Measurements from ENCODE around the gene ZFP69.
"Not testable (repeated sequence)": the region's sequence is repeated elsewhere in the genome, so short reads cannot be mapped to it uniquely, and the experiment has no call there.

Gene ZFP69

GRCh38 chr1:40476924-40477677 lies at the start of gene ZFP69:
ZFP69 (plus strand) TSS chr1:40477290; CDS start chr1:40479362, 2,072 bp downstream.
- no peak within 1 kb of the TSS for H3K27ac ChIP-seq
- DNase-seq (ENCODE audit: low read depth, low spot score), result no peak

DNA sequence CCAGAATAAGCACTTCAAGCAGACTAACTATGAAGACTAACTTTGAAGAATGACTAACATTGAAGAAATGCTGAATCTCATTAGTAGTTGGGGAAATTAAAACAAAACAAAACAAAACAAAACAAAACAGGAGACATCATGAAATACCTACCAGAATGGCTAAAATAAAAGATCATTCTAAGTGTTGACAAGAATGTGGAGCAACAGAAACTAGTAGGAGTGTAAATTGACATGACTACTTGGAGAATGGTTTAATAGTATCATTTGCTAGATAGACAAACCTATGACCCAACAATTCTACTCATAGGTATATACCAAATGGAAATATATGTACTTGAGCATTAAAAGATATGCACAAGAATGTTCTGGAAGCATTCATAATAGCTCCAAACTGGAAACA lies 45.7 kb upstream of the ZFP69 start:
- DNase-seq (ENCODE audit: low read depth, low spot score), result no peak
- H3K27ac ChIP-seq, result no peak overlapping the region

GRCh38 chr1:40432644-40433390 lies 44.3 kb upstream of the ZFP69 start:
- no peak for DNase-seq (ENCODE audit: low read depth, low spot score)

DNA sequence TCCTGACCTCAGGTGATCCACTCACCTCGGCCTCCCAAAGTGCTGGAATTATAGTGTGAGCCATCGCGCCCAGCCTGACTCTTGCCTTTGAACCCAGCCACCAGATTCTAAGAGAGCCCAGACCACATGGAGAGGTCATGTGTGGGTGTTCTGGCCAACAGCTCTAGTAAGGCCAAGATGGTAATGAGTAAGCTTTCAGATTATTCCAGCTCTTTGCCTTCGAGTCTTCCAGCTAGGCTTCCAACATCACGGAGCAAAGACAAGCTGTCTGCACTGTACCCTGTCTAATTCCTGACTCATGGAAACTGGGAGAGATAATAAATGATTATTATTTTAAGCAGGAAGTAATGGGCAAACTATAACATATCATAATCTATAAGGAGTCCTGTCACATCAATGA lies 41.6 kb upstream of the ZFP69 start:
- no peak for DNase-seq (ENCODE audit: low read depth, low spot score)
- H3K27ac ChIP-seq, result no peak overlapping the region

More at GRCh38 chr1:40432644-40433390, 44.3 kb upstream of the ZFP69 start:
- no peak overlapping the region for H3K27ac ChIP-seq

DNA sequence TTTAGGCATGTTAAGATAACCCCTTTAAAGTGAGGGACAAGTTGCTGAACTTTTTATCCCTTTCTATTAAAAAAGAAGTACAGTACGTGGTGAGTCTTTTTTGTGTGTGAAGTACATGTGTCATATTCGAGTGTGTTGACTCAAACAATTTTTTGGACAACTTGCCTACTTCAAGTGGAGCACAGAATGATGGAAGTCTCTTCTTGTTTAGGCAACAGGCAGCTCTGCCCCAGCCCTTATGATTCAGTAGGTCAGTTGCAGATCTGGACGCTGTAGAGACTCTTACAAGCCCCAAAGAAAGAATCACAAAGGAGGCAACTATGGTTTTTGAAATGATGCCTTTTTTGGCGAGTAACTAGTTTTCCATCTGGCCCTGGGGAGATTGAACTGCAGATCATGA lies 41.2 kb upstream of the ZFP69 start:
- no peak for DNase-seq (ENCODE audit: low read depth, low spot score)
- H3K27ac ChIP-seq, result no peak overlapping the region

DNA sequence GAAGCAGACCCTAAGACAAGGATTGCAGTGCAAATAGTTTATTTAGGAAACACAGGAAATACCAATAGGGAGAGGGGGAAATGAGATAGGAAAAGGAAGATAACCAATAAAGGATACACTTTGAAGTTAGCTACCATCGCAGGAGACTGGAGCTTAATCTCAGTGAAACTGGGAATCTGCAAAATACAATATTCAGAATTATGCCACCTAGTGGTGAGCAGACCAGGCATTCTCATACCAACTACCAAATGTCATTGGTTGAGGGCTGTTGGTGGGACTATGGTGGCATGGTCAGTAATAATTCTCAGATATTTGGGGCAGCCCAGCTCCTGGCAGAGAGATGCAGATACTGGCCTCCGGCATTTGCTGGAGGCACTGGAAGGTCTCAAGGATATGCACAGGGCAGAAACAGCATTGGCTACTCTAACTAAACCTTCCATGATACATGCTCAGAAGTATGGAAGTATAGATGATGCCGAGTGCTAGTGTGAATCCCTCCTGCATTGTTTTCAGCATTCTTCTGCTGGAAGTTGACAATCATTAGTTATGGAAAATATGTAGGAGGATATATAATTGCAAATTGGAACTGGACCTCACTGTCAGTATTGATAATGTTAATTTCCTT lies 38.6 kb upstream of the ZFP69 start:
- no peak for DNase-seq (ENCODE audit: low read depth, low spot score)

DNA sequence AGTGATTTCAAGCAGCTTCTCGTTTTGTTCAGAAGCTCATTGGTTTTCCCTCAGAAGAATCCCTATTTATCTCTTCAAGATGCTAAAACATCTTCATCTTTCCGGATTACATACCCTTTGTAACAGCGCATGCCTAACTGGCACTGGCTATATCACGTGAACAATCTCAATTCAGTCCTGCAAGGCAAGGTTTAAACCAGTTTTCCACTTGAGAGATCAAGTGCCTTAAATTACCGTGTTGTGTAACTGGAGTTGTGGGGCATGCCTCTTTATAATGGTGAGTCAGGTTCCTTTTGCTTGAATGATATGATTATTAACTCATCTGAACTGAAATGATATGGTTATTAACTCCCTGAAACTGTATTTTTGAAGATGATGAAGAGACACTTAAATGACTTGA lies 37.8 kb upstream of the ZFP69 start:
- no peak for DNase-seq (ENCODE audit: low read depth, low spot score)
- no peak overlapping the region for H3K27ac ChIP-seq

More for the DNA sequence above, 38.6 kb upstream of the ZFP69 start:
- H3K27ac ChIP-seq, result no peak overlapping the region

DNA sequence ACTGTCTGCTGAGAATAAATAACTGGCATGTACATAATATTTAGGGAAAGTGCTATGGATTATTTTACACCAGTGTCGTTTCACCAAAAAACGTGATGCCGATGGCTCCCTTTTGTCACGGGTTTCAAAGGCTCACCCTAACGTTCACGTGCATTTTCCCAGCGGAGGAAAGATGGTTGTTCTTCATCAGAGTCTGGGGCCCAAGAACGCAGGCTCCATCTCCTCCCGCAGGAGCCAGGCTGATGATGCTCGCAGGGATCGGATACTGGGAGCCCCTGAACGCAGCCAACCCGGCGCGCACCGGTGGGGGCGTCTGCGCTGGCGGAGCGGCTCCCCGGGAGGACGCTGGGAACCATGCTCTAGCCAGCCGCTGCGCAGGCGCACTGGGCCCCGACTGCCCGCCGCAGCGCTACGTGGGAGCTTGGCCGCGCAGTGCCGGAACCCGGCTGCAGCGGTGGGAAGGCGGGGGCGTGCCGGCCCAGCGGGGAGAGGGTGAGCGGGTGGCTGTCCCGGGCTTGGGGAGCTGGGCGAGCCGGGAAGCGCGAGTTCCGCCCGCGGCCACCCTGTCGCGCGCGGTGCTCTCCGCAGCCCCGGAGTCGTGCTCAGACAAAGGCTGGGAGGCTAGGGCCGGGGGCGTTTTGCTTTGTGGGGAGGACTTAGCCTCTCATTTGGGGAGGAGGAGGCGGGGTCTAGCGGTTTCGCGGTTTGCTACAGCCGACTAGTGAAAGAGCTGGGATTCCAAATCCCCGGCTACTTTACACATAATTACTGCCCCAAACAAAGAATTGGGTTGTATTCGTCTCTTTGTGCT lies 27.2 kb upstream of the ZFP69 start, which contains the start of gene ZFP69B:
ZFP69B (plus strand) TSS at position 793 of the 811 bp plus-strand sequence. CDS start 486 bp downstream, outside the sequence.
- peak; percentile 12 for DNase-seq (ENCODE audit: low read depth, low spot score)
- H3K27ac ChIP-seq, result peak within 1 kb of the TSS; percentile 77

GRCh38 chr1:40450495-40451237 lies 26.4 kb upstream of the ZFP69 start:
- DNase-seq (ENCODE audit: low read depth, low spot score), result no peak

DNA sequence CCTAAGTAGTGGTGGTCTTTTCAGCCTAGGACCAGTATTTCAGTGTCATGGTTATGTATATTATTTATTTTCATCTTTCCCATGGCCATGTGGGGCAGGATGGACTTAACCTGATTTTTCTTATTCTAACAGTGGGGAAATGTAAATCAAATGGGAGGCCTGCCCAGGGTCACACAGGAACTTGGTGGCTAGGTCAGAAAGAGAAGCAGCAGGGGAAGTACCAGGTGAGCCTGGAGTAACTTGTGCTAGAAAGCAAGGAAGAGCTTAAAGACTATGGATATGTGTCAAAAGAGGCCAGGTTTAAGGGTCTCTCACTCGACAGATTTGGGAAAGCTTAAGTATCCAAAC lies 25.9 kb upstream of the ZFP69 start:
- DNase-seq (ENCODE audit: low read depth, low spot score), result no peak
- H3K27ac ChIP-seq, result peak overlapping the region; percentile 77

More at GRCh38 chr1:40450495-40451237, 26.4 kb upstream of the ZFP69 start:
- peak overlapping the region; percentile 77 for H3K27ac ChIP-seq

- H3K27ac ChIP-seq, result no peak overlapping the region
- no peak for DNase-seq (ENCODE audit: low read depth, low spot score)
Observed at GRCh38 chr1:40454873-40455272, 22.2 kb upstream of the ZFP69 start.

DNA sequence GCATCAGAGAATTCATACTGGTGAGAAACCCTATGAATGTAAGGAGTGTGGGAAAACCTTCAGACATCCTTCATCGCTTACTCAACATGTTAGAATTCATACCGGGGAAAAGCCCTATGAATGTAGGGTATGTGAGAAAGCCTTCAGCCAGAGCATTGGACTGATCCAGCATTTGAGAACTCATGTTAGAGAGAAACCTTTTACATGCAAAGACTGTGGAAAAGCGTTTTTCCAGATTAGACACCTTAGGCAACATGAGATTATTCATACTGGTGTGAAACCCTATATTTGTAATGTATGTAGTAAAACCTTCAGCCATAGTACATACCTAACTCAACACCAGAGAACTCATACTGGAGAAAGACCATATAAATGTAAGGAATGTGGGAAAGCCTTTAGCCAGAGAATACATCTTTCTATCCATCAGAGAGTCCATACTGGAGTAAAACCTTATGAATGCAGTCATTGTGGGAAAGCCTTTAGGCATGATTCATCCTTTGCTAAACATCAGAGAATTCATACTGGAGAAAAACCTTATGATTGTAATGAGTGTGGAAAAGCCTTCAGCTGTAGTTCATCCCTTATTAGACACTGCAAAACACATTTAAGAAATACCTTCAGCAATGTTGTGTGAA lies 14.0 kb upstream of the ZFP69 start:
- no peak for DNase-seq (ENCODE audit: low read depth, low spot score)

GRCh38 chr1:40469327-40469726 lies 7.8 kb upstream of the ZFP69 start:
- DNase-seq (ENCODE audit: low read depth, low spot score), result no peak
- H3K27ac ChIP-seq, result no peak overlapping the region

More for the DNA sequence above, 14.0 kb upstream of the ZFP69 start:
- H3K27ac ChIP-seq, result no peak overlapping the region

- no peak for DNase-seq (ENCODE audit: low read depth, low spot score)
- no peak overlapping the region for H3K27ac ChIP-seq
Observed at GRCh38 chr1:40475268-40475667, 1.8 kb upstream of the ZFP69 start.

- no peak overlapping the region for H3K27ac ChIP-seq
- DNase-seq (ENCODE audit: low read depth, low spot score), result no peak
Observed at GRCh38 chr1:40477678-40478053, 576 bp downstream of the ZFP69 start.

GRCh38 chr1:40478276-40478675 lies 1.2 kb downstream of the ZFP69 start:
- H3K27ac ChIP-seq, result no peak overlapping the region
- DNase-seq (ENCODE audit: low read depth, low spot score), result no peak

GRCh38 chr1:40479156-40479555 lies 2.1 kb downstream of the ZFP69 start:
- H3K27ac ChIP-seq, result no peak overlapping the region
- DNase-seq (ENCODE audit: low read depth, low spot score), result no peak

DNA sequence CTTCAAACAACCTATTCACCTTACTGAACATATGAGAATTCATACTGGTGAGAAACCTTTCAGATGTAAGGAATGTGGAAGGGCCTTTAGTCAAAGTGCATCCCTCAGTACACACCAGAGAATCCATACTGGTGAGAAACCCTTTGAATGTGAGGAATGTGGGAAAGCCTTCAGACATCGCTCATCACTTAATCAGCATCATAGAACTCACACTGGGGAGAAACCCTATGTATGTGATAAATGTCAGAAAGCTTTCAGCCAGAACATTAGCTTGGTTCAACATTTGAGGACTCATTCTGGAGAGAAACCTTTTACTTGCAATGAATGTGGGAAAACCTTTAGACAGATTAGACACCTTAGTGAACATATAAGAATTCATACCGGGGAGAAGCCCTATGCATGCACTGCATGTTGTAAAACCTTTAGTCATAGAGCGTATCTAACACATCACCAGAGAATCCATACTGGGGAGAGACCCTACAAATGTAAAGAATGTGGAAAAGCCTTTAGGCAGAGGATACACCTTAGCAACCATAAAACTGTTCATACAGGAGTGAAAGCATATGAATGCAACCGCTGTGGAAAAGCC lies 18.3 kb downstream of the ZFP69 start:
- DNase-seq (ENCODE audit: low read depth, low spot score), result no peak
- no peak overlapping the region for H3K27ac ChIP-seq

DNA sequence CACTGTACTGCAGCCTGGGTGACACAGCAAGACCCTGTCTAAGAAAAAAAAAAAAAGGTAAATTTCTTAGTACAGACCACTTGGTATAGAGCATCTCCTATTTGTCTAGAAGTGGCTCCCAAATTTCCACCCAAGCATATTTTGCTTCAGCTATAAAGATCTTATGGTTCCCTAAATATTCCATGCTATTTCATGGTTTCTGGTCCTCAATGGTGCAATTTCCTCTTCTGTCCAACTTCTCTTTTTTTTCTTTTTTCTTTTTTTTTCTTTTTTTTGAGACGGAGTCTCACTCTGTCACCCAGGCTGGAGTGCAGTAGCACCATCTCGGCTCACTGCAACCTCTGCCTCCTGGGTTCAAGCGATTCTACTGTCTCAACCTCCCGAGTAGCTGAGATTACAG lies 25.6 kb downstream of the ZFP69 start:
- not testable (repeated sequence) for H3K27ac ChIP-seq; DNase-seq (ENCODE audit: low read depth, low spot score)
